A673 (cell line): Measurements from ENCODE around the gene CCER1.

Experiments
- EZH2 ChIP-seq: fragments of 200-600 bp; sonication (generic); IDR thresholded peaks from 2 replicates; pipeline ENCODE4 v1.6.1; 2017; ENCODE audit warnings: borderline replicate concordance, low read depth, mild to moderate bottlenecking, mixed read lengths, antibody characterized with exemption, low read length; ENCODE audit not compliant: poor library complexity, severe bottlenecking
- TF ChIP-seq, protein P1 (sequence below): fragments of 300-800, 200-600 bp; sonication (generic); conservative IDR thresholded peaks from 2 replicates; pipeline ENCODE4 v1.5.1; 2017; ENCODE audit warnings: low read depth, mild to moderate bottlenecking, antibody characterized with exemption, low read length, moderate library complexity, mixed read lengths

DNA sequence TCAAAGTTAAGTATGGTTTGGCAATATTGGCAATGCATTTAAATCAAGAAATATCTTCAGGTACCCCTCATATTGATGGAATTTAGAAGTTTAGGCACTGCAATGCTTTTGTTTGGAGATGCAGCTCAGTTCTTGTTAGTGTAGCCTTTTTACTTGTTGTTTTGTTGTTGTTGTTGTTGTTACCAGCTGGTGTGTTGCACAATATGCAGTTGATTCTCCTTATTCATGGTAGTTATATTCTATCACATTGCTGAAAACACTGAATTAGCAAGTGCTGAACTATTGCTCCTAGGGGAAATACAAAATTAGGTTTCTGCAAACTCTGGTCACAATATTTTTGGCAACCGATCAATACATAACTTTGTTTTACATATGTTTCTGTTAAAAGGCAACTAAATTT, 34.8 kb downstream of the CCER1 start:
- TF ChIP-seq, protein P1, sequence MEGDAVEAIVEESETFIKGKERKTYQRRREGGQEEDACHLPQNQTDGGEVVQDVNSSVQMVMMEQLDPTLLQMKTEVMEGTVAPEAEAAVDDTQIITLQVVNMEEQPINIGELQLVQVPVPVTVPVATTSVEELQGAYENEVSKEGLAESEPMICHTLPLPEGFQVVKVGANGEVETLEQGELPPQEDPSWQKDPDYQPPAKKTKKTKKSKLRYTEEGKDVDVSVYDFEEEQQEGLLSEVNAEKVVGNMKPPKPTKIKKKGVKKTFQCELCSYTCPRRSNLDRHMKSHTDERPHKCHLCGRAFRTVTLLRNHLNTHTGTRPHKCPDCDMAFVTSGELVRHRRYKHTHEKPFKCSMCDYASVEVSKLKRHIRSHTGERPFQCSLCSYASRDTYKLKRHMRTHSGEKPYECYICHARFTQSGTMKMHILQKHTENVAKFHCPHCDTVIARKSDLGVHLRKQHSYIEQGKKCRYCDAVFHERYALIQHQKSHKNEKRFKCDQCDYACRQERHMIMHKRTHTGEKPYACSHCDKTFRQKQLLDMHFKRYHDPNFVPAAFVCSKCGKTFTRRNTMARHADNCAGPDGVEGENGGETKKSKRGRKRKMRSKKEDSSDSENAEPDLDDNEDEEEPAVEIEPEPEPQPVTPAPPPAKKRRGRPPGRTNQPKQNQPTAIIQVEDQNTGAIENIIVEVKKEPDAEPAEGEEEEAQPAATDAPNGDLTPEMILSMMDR: no peak
- no peak for TF ChIP-seq EZH2
